Liver (tissue), 9 donors: ENCODE measurements around the gene SEMA3B. TPM values are rescaled to one million over a fixed set of nuclear protein-coding genes. Genes with fewer than 3 reads are reported as not detected.

Experiments used
- DNase-seq: peaks from one replicate; pipeline ENCODE4 v3.0.0-alpha.2; 2017; ENCODE audit warnings: low spot score
- H3K27ac ChIP-seq, 2 donors: one replicate each; pipeline ENCODE4 v1.7.0; 2013; ENCODE audit warnings: inconsistent platforms in 2 of 2, low read length in 2 of 2, control low read depth in 1 of 2, low read depth in 1 of 2, mild to moderate bottlenecking in 1 of 2
- H3K27me3 ChIP-seq, 4 donors: one replicate each; pipeline versions ENCODE4 v1.6.1 to v1.7.0; 2013; ENCODE audit warnings: low read length in 3 of 4, inconsistent platforms in 1 of 4, mild to moderate bottlenecking in 1 of 4, moderate library complexity in 1 of 4; ENCODE audit not compliant: control insufficient read depth in 4 of 4, insufficient read depth in 4 of 4
- H3K36me3 ChIP-seq, 4 donors: one replicate each; pipeline versions ENCODE4 v1.6.1 to v1.7.0; 2013; ENCODE audit warnings: low read length in 3 of 4, mild to moderate bottlenecking in 3 of 4, low read depth in 1 of 4, moderate library complexity in 1 of 4; ENCODE audit not compliant: control insufficient read depth in 4 of 4, insufficient read depth in 3 of 4
- H3K4me1 ChIP-seq, 4 donors: one replicate each; pipeline versions ENCODE4 v1.6.1 to v1.7.0; 2013; ENCODE audit warnings: low read length in 3 of 4, mild to moderate bottlenecking in 3 of 4, moderate library complexity in 1 of 4; ENCODE audit not compliant: control insufficient read depth in 4 of 4, insufficient read depth in 4 of 4
- H3K4me3 ChIP-seq, 3 donors: one replicate each; pipeline versions ENCODE4 v1.6.1 to v1.7.0; 2013; ENCODE audit warnings: low read length in 3 of 3, control low read depth in 1 of 3, low read depth in 1 of 3, mild to moderate bottlenecking in 1 of 3
- H3K9ac ChIP-seq, 2 donors: one replicate each; pipeline ENCODE4 v1.7.0; 2013; ENCODE audit warnings: low read length in 2 of 2, mild to moderate bottlenecking in 2 of 2, moderate library complexity in 2 of 2, control low read depth in 1 of 2, low read depth in 1 of 2
- H3K9me3 ChIP-seq, 4 donors: one replicate each; pipeline versions ENCODE4 v1.6.1 to v1.7.0; 2013; ENCODE audit warnings: low read length in 3 of 4; ENCODE audit not compliant: control insufficient read depth in 4 of 4
- ATF3 ChIP-seq: IDR thresholded peaks from 2 replicates; pipeline ENCODE4 v1.6.1; 2016; ENCODE audit warnings: antibody characterized with exemption
- CTCF ChIP-seq: fragments of 150-350 bp; IDR thresholded peaks from 2 replicates; pipeline ENCODE4 v1.5.1; 2017; ENCODE audit warnings: improper control_type of control experiment, low read depth, low read length; ENCODE audit not compliant: missing input control
- EGR1 ChIP-seq, 2 donors: IDR thresholded peaks; 2 replicates each; pipeline ENCODE4 v1.6.1; 2016 to 2018; ENCODE audit warnings: antibody characterized with exemption in 2 of 2, low read depth in 2 of 2
- FOXA1 ChIP-seq: IDR thresholded peaks from 2 replicates; pipeline ENCODE4 v1.6.1; 2016; ENCODE audit warnings: antibody characterized with exemption
- FOXA2 ChIP-seq: IDR thresholded peaks from 2 replicates; pipeline ENCODE4 v1.6.1; 2016; ENCODE audit warnings: antibody characterized with exemption
- GABPA ChIP-seq, 2 donors: IDR thresholded peaks in 1 of 2; conservative IDR thresholded peaks in 1 of 2; 2 replicates each; pipeline ENCODE4 v1.6.1; 2016; ENCODE audit warnings: antibody characterized with exemption in 2 of 2, mild to moderate bottlenecking in 1 of 2, moderate library complexity in 1 of 2
- HNF4A ChIP-seq, 2 donors: conservative IDR thresholded peaks; 2 replicates each; pipeline ENCODE4 v1.6.1; 2016; ENCODE audit warnings: antibody characterized with exemption in 2 of 2, mild to moderate bottlenecking in 2 of 2
- HNF4G ChIP-seq: IDR thresholded peaks from 2 replicates; pipeline ENCODE4 v1.6.1; 2016; ENCODE audit warnings: antibody characterized with exemption
- JUND ChIP-seq, 2 donors: IDR thresholded peaks; 2 replicates each; pipeline ENCODE4 v1.6.1; 2016; ENCODE audit warnings: antibody characterized with exemption in 2 of 2
- MAX ChIP-seq: IDR thresholded peaks from 2 replicates; pipeline ENCODE4 v1.6.1; 2016; ENCODE audit warnings: antibody characterized with exemption
- NR2F2 ChIP-seq: IDR thresholded peaks from 2 replicates; pipeline ENCODE4 v1.6.1; 2016; ENCODE audit warnings: antibody characterized with exemption
- RAD21 ChIP-seq, 2 donors: IDR thresholded peaks; 2 replicates each; pipeline ENCODE4 v1.6.1; 2016; ENCODE audit warnings: antibody characterized with exemption in 2 of 2, mild to moderate bottlenecking in 2 of 2
- REST ChIP-seq: IDR thresholded peaks from 2 replicates; pipeline ENCODE4 v1.6.1; 2016; ENCODE audit warnings: antibody characterized with exemption, mild to moderate bottlenecking
- RXRA ChIP-seq, 2 donors: IDR thresholded peaks; 2 replicates each; pipeline ENCODE4 v1.6.1; 2017 to 2018; ENCODE audit warnings: antibody characterized with exemption in 2 of 2, mild to moderate bottlenecking in 1 of 2
- SP1 ChIP-seq: IDR thresholded peaks from 2 replicates; pipeline ENCODE4 v1.6.1; 2018; ENCODE audit warnings: antibody characterized with exemption, mild to moderate bottlenecking
- TAF1 ChIP-seq: conservative IDR thresholded peaks from 2 replicates; pipeline ENCODE4 v1.6.1; 2016; ENCODE audit warnings: antibody characterized with exemption, mild to moderate bottlenecking
- YY1 ChIP-seq: IDR thresholded peaks from 2 replicates; pipeline ENCODE4 v1.6.1; 2016; ENCODE audit warnings: antibody characterized with exemption, mild to moderate bottlenecking
- ZBTB33 ChIP-seq: IDR thresholded peaks from 2 replicates; pipeline ENCODE4 v1.6.1; 2016; ENCODE audit warnings: antibody characterized with exemption
- WGBS: extraction: QIAGEN DNeasy Blood & Tissue Kit; methylation state at CpG from one replicate; pipeline ENCODE4 v1.1.7; 2013; 5-methylcytosine and 5-hydroxymethylcytosine counted together
- polyA plus RNA-seq, 2 donors: library from polyadenylated mRNA; stranded (reverse) in 1 of 2; unstranded in 1 of 2; fragments of 200-250 nt in 1 of 2; fragments of >200 nt in 1 of 2; fragmentation: Nextera tagmentation in 1 of 2; extraction: Ambion mirVana in 1 of 2; gene quantifications; one replicate each; pipeline versions ENCODE4 v1.2.1 to v1.2.3, GENCODE V29; 2013 to 2015
- total RNA-seq, 2 donors: library from RNA; depleted of rRNA; stranded (reverse); fragments of >200 nt; gene quantifications; one replicate each; pipeline ENCODE4 v1.2.3, GENCODE V29; 2014
- donor health status: healthy.
- donor health status: healthy.
- donor health status: healthy.
- donor health status: healthy.
- donor health status: healthy.

The SEMA3B gene
- total and polyA plus RNA-seq, 4 donors = 0.40 to 1.5 (median 0.93) TPM

GRCh38 chr3:50233176-50233575 lies 35.8 kb upstream of the SEMA3B start:
- WGBS = 96% methylated on average over 4 of the region's 4 CpGs
- Histone ChIP-seq H3K36me3 (no peaks in the 10 kb centered on the region), H3K27ac (no peak overlapping the region), H3K9me3 (no peaks in the 10 kb centered on the region), H3K27me3 (no peaks in the 10 kb centered on the region), H3K4me1 (peaks cover 6 to 18% (median 13%) of the 10 kb centered on the region in 4 donors), H3K9ac (no peak overlapping the region), H3K4me3 (no peak overlapping the region)
- TF ChIP-seq NR2F2 (no peak), GABPA (IDR thresholded peaks at IDR 0.05 in 1 of 2, conservative IDR thresholded peaks at IDR 0.05 in 1 of 2) (no peak), HNF4G (no peak), FOXA1 (no peak), YY1 (no peak), MAX (no peak)
- no peak for DNase-seq

GRCh38 chr3:50235716-50236483 lies 33.0 kb upstream of the SEMA3B start, which contains the start of gene GNAI2:
Gene GNAI2, plus strand, starts transcription at chr3:50236204. Its CDS starts 132 bp downstream, at chr3:50236336.
- TF ChIP-seq CTCF (no peak), TAF1 (no peak), HNF4A (conservative IDR thresholded peaks at IDR 0.05) (peak; percentile 71 to 92), YY1 (peak; percentile 80), NR2F2 (peak; percentile 75), ZBTB33 (peak; percentile 41), FOXA1 (no peak), RAD21 (IDR thresholded peaks at IDR 0.05) (peak; percentile 15 to 25), HNF4G (peak; percentile 45), MAX (peak; percentile 67), FOXA2 (no peak), SP1 (peak; percentile 95), RXRA (IDR thresholded peaks at IDR 0.05) (peak; percentile 76 to 79), EGR1 (IDR thresholded peaks at IDR 0.05; ENCODE audit: low read depth in 2 of 2) (no peak), ATF3 (no peak), JUND (IDR thresholded peaks at IDR 0.05) (no peak), REST (peak; percentile 95), GABPA (IDR thresholded peaks at IDR 0.05 in 1 of 2, conservative IDR thresholded peaks at IDR 0.05 in 1 of 2) (peak; percentile 47 to 84)
- H3K36me3 ChIP-seq = no peaks in the 10 kb centered on the region
- peak within 1 kb of the TSS; percentile 77 to 86 for H3K9ac ChIP-seq
- H3K27ac ChIP-seq = peak within 1 kb of the TSS; percentile 89 to 91
- DNase-seq = peak; percentile 97
- H3K4me3 ChIP-seq = peak within 1 kb of the TSS; percentile 70 to 83 (median 80)
- WGBS = under 1% methylated on average over 75 of the region's 75 CpGs
- no peaks in the 10 kb centered on the region for H3K27me3 ChIP-seq
- no peaks in the 10 kb centered on the region for H3K9me3 ChIP-seq
- H3K4me1 ChIP-seq = peaks cover 14 to 43% (median 33%) of the 10 kb centered on the region in 4 donors
